SJSA1 (cell line): ENCODE data around the gene CCDC200. TPM values are rescaled to one million over a fixed set of nuclear protein-coding genes. Genes with fewer than 3 reads are reported as not detected.

Experiments used
- DNase-seq, 2 experiments: peaks; one replicate each; pipeline ENCODE4 v3.0.0-alpha.2; 2015 to 2020; ENCODE audit warnings: low spot score in 2 of 2, low read depth in 1 of 2
- H3K27ac ChIP-seq: fragments of 250-450 bp; sonication (Bioruptor Pico); 2 replicates; pipeline ENCODE4 v1.5.1; 2020; ENCODE audit warnings: mild to moderate bottlenecking, moderate library complexity
- H3K27me3 ChIP-seq: fragments of 250-450 bp; sonication (Bioruptor Pico); replicated peaks from 2 replicates; pipeline ENCODE4 v1.5.1; 2020; ENCODE audit warnings: mild to moderate bottlenecking, moderate library complexity
- H3K36me3 ChIP-seq: fragments of 250-450 bp; sonication (Bioruptor Pico); 2 replicates; pipeline ENCODE4 v1.5.1; 2020; ENCODE audit warnings: mild to moderate bottlenecking
- H3K4me1 ChIP-seq: fragments of 250-450 bp; sonication (Bioruptor Pico); replicated peaks from 2 replicates; pipeline ENCODE4 v1.6.1; 2021; ENCODE audit warnings: mild to moderate bottlenecking
- H3K4me3 ChIP-seq: fragments of 250-450 bp; sonication (Bioruptor Pico); 2 replicates; pipeline ENCODE4 v1.5.1; 2020; ENCODE audit warnings: mild to moderate bottlenecking
- H3K9me3 ChIP-seq: fragments of 250-450 bp; sonication (Bioruptor Pico); replicated peaks from 2 replicates; pipeline ENCODE4 v1.5.1; 2020; ENCODE audit warnings: mild to moderate bottlenecking
- total RNA-seq: library from RNA; depleted of rRNA; stranded (reverse); fragments of >200 nt; shearing (Covaris generic); gene quantifications from 2 replicates; pipeline ENCODE4 v1.2.3, GENCODE V29; 2014

Gene CCDC200
- total RNA-seq, 1 experiment from 2014 or later: not detected

- no peaks in the 10 kb centered on the region for H3K9me3 ChIP-seq
- no peak overlapping the region for H3K27ac ChIP-seq
- no peaks in the 10 kb centered on the region for H3K27me3 ChIP-seq
- H3K4me3 ChIP-seq: no peak overlapping the region
- DNase-seq: peak in 1 of 2 experiments; percentile 31
- peaks cover 29% of the 10 kb centered on the region for H3K36me3 ChIP-seq
- no peaks in the 10 kb centered on the region for H3K4me1 ChIP-seq
Measured at GRCh38 chr17:43224146-43224705, 4.2 kb downstream of the CCDC200 start.

GRCh38 chr17:43220511-43221125 is 7.8 kb downstream of the CCDC200 start:
- peak in 1 of 2 experiments; percentile 37 for DNase-seq
- no peak overlapping the region for H3K27ac ChIP-seq
- H3K4me1 ChIP-seq: no peaks in the 10 kb centered on the region

GRCh38 chr17:43219746-43220380 is 8.6 kb downstream of the CCDC200 start:
- Histone ChIP-seq H3K27ac (no peak overlapping the region), H3K4me1 (no peaks in the 10 kb centered on the region), H3K9me3 (no peaks in the 10 kb centered on the region), H3K36me3 (peaks cover 50% of the 10 kb centered on the region), H3K4me3 (no peak overlapping the region), H3K27me3 (no peaks in the 10 kb centered on the region)
- DNase-seq: peak in 1 of 2 experiments; percentile 32

More at GRCh38 chr17:43220511-43221125, 7.8 kb downstream of the CCDC200 start:
- no peaks in the 10 kb centered on the region for H3K27me3 ChIP-seq
- H3K9me3 ChIP-seq: no peaks in the 10 kb centered on the region
- peaks cover 44% of the 10 kb centered on the region for H3K36me3 ChIP-seq
- no peak overlapping the region for H3K4me3 ChIP-seq

- peak in 1 of 2 experiments; percentile 31 for DNase-seq
- Histone ChIP-seq H3K27me3 (no peaks in the 10 kb centered on the region), H3K9me3 (no peaks in the 10 kb centered on the region), H3K27ac (no peak overlapping the region), H3K4me1 (no peaks in the 10 kb centered on the region), H3K4me3 (no peak overlapping the region), H3K36me3 (peaks cover 53% of the 10 kb centered on the region)
Measured at GRCh38 chr17:43219001-43219400, 9.4 kb downstream of the CCDC200 start.

GRCh38 chr17:43217614-43218087 is 10.8 kb downstream of the CCDC200 start:
- peak in 1 of 2 experiments; percentile 40 for DNase-seq
- Histone ChIP-seq H3K4me1 (peaks cover 5% of the 10 kb centered on the region), H3K4me3 (no peak overlapping the region), H3K27ac (no peak overlapping the region), H3K9me3 (no peaks in the 10 kb centered on the region), H3K27me3 (no peaks in the 10 kb centered on the region), H3K36me3 (peaks cover 52% of the 10 kb centered on the region)

- Histone ChIP-seq H3K27ac (no peak overlapping the region), H3K4me3 (no peak overlapping the region), H3K27me3 (no peaks in the 10 kb centered on the region), H3K4me1 (peaks cover 10% of the 10 kb centered on the region), H3K9me3 (no peaks in the 10 kb centered on the region), H3K36me3 (peaks cover 53% of the 10 kb centered on the region)
- DNase-seq: no peak
Measured at GRCh38 chr17:43216762-43217613, 11.4 kb downstream of the CCDC200 start.

GRCh38 chr17:43216369-43216761 is 12.1 kb downstream of the CCDC200 start:
- Histone ChIP-seq H3K36me3 (peaks cover 53% of the 10 kb centered on the region), H3K27ac (no peak overlapping the region), H3K27me3 (no peaks in the 10 kb centered on the region), H3K9me3 (no peaks in the 10 kb centered on the region), H3K4me1 (peaks cover 10% of the 10 kb centered on the region), H3K4me3 (no peak overlapping the region)
- no peak for DNase-seq

GRCh38 chr17:43215341-43215740 is 13.1 kb downstream of the CCDC200 start:
- H3K36me3 ChIP-seq: peaks cover 53% of the 10 kb centered on the region
- H3K27ac ChIP-seq: no peak overlapping the region
- no peak for DNase-seq
- H3K4me1 ChIP-seq: peaks cover 19% of the 10 kb centered on the region
- H3K4me3 ChIP-seq: no peak overlapping the region
- H3K27me3 ChIP-seq: no peaks in the 10 kb centered on the region
- no peaks in the 10 kb centered on the region for H3K9me3 ChIP-seq

GRCh38 chr17:43213545-43213944 is 14.9 kb downstream of the CCDC200 start:
- Histone ChIP-seq H3K27me3 (no peaks in the 10 kb centered on the region), H3K4me1 (peaks cover 19% of the 10 kb centered on the region), H3K27ac (no peak overlapping the region), H3K4me3 (no peak overlapping the region), H3K9me3 (no peaks in the 10 kb centered on the region), H3K36me3 (peaks cover 48% of the 10 kb centered on the region)
- DNase-seq: no peak

- Histone ChIP-seq H3K4me1 (peaks cover 19% of the 10 kb centered on the region), H3K27ac (peak overlapping the region; percentile 29; the same call in 1 of the 2 replicates), H3K9me3 (no peaks in the 10 kb centered on the region), H3K4me3 (peak overlapping the region; percentile 56), H3K36me3 (peaks cover 50% of the 10 kb centered on the region), H3K27me3 (no peaks in the 10 kb centered on the region)
- no peak for DNase-seq
Measured at GRCh38 chr17:43212641-43213490, 15.6 kb downstream of the CCDC200 start.

- Histone ChIP-seq H3K9me3 (no peaks in the 10 kb centered on the region), H3K27me3 (no peaks in the 10 kb centered on the region), H3K27ac (peak within 1 kb of the TSS; percentile 72), H3K4me3 (peak within 1 kb of the TSS; percentile 56), H3K36me3 (peaks cover 42% of the 10 kb centered on the region), H3K4me1 (peaks cover 19% of the 10 kb centered on the region)
- DNase-seq: peak; percentile 88 to 92
Measured at GRCh38 chr17:43211480-43212402, 16.7 kb downstream of the CCDC200 start, which contains the start of gene TMEM106A. Gene TMEM106A, plus strand, starts transcription at chr17:43211875. Its CDS starts 1,167 bp downstream, at chr17:43213042.

- Histone ChIP-seq H3K9me3 (no peaks in the 10 kb centered on the region), H3K36me3 (peaks cover 36% of the 10 kb centered on the region), H3K27me3 (no peaks in the 10 kb centered on the region), H3K4me1 (peaks cover 19% of the 10 kb centered on the region), H3K27ac (peak overlapping the region; percentile 72), H3K4me3 (peak overlapping the region; percentile 56)
- no peak for DNase-seq
Measured at GRCh38 chr17:43211123-43211479, 17.3 kb downstream of the CCDC200 start.
